Liver (tissue), 9 donors: ENCODE results near the gene ZNF862. TPM values are rescaled to one million over a fixed set of nuclear protein-coding genes. Genes with fewer than 3 reads are reported as not detected.

Experiments
- DNase-seq: peaks from one replicate; pipeline ENCODE4 v3.0.0-alpha.2; 2017; ENCODE audit warnings: low spot score
- H3K27ac ChIP-seq, 2 donors: one replicate each; pipeline ENCODE4 v1.7.0; 2013; ENCODE audit warnings: inconsistent platforms in 2 of 2, low read length in 2 of 2, control low read depth in 1 of 2, low read depth in 1 of 2, mild to moderate bottlenecking in 1 of 2
- H3K27me3 ChIP-seq, 4 donors: one replicate each; pipeline versions ENCODE4 v1.6.1 to v1.7.0; 2013; ENCODE audit warnings: low read length in 3 of 4, inconsistent platforms in 1 of 4, mild to moderate bottlenecking in 1 of 4, moderate library complexity in 1 of 4; ENCODE audit not compliant: control insufficient read depth in 4 of 4, insufficient read depth in 4 of 4
- H3K36me3 ChIP-seq, 4 donors: one replicate each; pipeline versions ENCODE4 v1.6.1 to v1.7.0; 2013; ENCODE audit warnings: low read length in 3 of 4, mild to moderate bottlenecking in 3 of 4, low read depth in 1 of 4, moderate library complexity in 1 of 4; ENCODE audit not compliant: control insufficient read depth in 4 of 4, insufficient read depth in 3 of 4
- H3K4me1 ChIP-seq, 4 donors: one replicate each; pipeline versions ENCODE4 v1.6.1 to v1.7.0; 2013; ENCODE audit warnings: low read length in 3 of 4, mild to moderate bottlenecking in 3 of 4, moderate library complexity in 1 of 4; ENCODE audit not compliant: control insufficient read depth in 4 of 4, insufficient read depth in 4 of 4
- H3K4me3 ChIP-seq, 3 donors: one replicate each; pipeline versions ENCODE4 v1.6.1 to v1.7.0; 2013; ENCODE audit warnings: low read length in 3 of 3, control low read depth in 1 of 3, low read depth in 1 of 3, mild to moderate bottlenecking in 1 of 3
- H3K9ac ChIP-seq, 2 donors: one replicate each; pipeline ENCODE4 v1.7.0; 2013; ENCODE audit warnings: low read length in 2 of 2, mild to moderate bottlenecking in 2 of 2, moderate library complexity in 2 of 2, control low read depth in 1 of 2, low read depth in 1 of 2
- H3K9me3 ChIP-seq, 4 donors: one replicate each; pipeline versions ENCODE4 v1.6.1 to v1.7.0; 2013; ENCODE audit warnings: low read length in 3 of 4; ENCODE audit not compliant: control insufficient read depth in 4 of 4
- EGR1 ChIP-seq, 2 donors: IDR thresholded peaks; 2 replicates each; pipeline ENCODE4 v1.6.1; 2016 to 2018; ENCODE audit warnings: antibody characterized with exemption in 2 of 2, low read depth in 2 of 2
- HNF4A ChIP-seq, 2 donors: conservative IDR thresholded peaks; 2 replicates each; pipeline ENCODE4 v1.6.1; 2016; ENCODE audit warnings: antibody characterized with exemption in 2 of 2, mild to moderate bottlenecking in 2 of 2
- HNF4G ChIP-seq: IDR thresholded peaks from 2 replicates; pipeline ENCODE4 v1.6.1; 2016; ENCODE audit warnings: antibody characterized with exemption
- JUND ChIP-seq, 2 donors: IDR thresholded peaks; 2 replicates each; pipeline ENCODE4 v1.6.1; 2016; ENCODE audit warnings: antibody characterized with exemption in 2 of 2
- NR2F2 ChIP-seq: IDR thresholded peaks from 2 replicates; pipeline ENCODE4 v1.6.1; 2016; ENCODE audit warnings: antibody characterized with exemption
- RXRA ChIP-seq, 2 donors: IDR thresholded peaks; 2 replicates each; pipeline ENCODE4 v1.6.1; 2017 to 2018; ENCODE audit warnings: antibody characterized with exemption in 2 of 2, mild to moderate bottlenecking in 1 of 2
- SP1 ChIP-seq: IDR thresholded peaks from 2 replicates; pipeline ENCODE4 v1.6.1; 2018; ENCODE audit warnings: antibody characterized with exemption, mild to moderate bottlenecking
- TAF1 ChIP-seq: conservative IDR thresholded peaks from 2 replicates; pipeline ENCODE4 v1.6.1; 2016; ENCODE audit warnings: antibody characterized with exemption, mild to moderate bottlenecking
- YY1 ChIP-seq: IDR thresholded peaks from 2 replicates; pipeline ENCODE4 v1.6.1; 2016; ENCODE audit warnings: antibody characterized with exemption, mild to moderate bottlenecking
- WGBS: extraction: QIAGEN DNeasy Blood & Tissue Kit; methylation state at CpG from one replicate; pipeline ENCODE4 v1.1.7; 2013; 5-methylcytosine and 5-hydroxymethylcytosine counted together
- polyA plus RNA-seq, 2 donors: library from polyadenylated mRNA; stranded (reverse) in 1 of 2; unstranded in 1 of 2; fragments of 200-250 nt in 1 of 2; fragments of >200 nt in 1 of 2; fragmentation: Nextera tagmentation in 1 of 2; extraction: Ambion mirVana in 1 of 2; gene quantifications; one replicate each; pipeline versions ENCODE4 v1.2.1 to v1.2.3, GENCODE V29; 2013 to 2015
- total RNA-seq, 2 donors: library from RNA; depleted of rRNA; stranded (reverse); fragments of >200 nt; gene quantifications; one replicate each; pipeline ENCODE4 v1.2.3, GENCODE V29; 2014
- TF ChIP-seq, protein P1 (sequence below): IDR thresholded peaks from 2 replicates; pipeline ENCODE4 v1.6.1; 2016; ENCODE audit warnings: antibody characterized with exemption
- TF ChIP-seq, protein P2 (sequence below): IDR thresholded peaks from 2 replicates; pipeline ENCODE4 v1.6.1; 2016; ENCODE audit warnings: antibody characterized with exemption
- TF ChIP-seq, protein P3 (sequence below): fragments of 150-350 bp; IDR thresholded peaks from 2 replicates; pipeline ENCODE4 v1.5.1; 2017; ENCODE audit warnings: improper control_type of control experiment, low read depth, low read length; ENCODE audit not compliant: missing input control
- TF ChIP-seq, protein P4 (sequence below): IDR thresholded peaks from 2 replicates; pipeline ENCODE4 v1.6.1; 2016; ENCODE audit warnings: antibody characterized with exemption
- TF ChIP-seq, protein P5 (sequence below): IDR thresholded peaks from 2 replicates; pipeline ENCODE4 v1.6.1; 2016; ENCODE audit warnings: antibody characterized with exemption, mild to moderate bottlenecking
- donor health status: healthy.
- donor health status: healthy.
- donor health status: healthy.
- donor health status: healthy.
- donor health status: healthy.

ZNF862 gene
- total and polyA plus RNA-seq, 4 donors: 1.9 to 9.4 (median 3.8) TPM

DNA sequence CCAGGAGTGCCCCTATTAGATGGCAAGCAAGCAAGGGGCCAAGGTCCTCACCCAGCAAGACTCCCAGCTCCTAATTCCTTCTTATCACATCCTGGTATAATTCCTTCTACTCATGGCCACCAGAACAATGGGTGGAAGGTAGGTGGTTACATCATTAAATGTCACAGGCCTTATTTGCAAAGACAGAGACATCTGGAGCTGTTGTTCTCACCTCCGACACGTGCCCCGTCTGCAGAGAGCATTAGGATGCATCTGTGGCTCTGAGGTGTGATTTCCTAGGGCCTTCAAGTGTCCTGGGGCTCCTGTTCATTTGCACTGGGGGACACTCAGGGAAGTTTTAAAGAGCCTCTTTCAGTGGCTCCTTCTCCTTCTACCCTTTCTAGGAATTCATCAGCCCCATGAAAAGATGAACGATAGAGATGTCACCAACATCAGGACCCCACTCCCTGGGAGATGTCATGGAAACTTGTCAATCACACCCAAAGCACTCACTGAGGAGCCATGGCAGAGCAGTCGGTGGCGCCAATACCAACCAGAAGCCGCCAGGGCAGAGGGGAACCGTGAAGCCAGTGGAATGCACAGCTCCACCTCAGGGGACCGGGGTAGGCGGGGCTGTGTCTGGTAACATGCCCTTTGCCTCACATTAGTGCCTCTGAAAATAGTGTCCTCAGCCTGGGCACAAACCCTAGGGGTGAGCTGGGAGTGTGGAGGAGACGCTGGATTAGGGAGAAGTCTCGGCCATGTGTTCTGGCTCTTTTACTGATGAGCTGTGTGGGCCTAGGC, 32.7 kb downstream of the ZNF862 start:
- Histone ChIP-seq H3K9ac (no peak overlapping the region), H3K27me3 (no peaks in the 10 kb centered on the region), H3K9me3 (no peaks in the 10 kb centered on the region), H3K4me3 (no peak overlapping the region), H3K4me1 (peaks cover 5 to 36% (median 23%) of the 10 kb centered on the region in 4 donors), H3K36me3 (no peaks in the 10 kb centered on the region), H3K27ac (no peak overlapping the region)
- DNase-seq: peak; percentile 30
- WGBS: 92% methylated on average over 12 of the region's 12 CpGs
- TF ChIP-seq RXRA (IDR thresholded peaks at IDR 0.05): no peak
- TF ChIP-seq YY1: no peak
- TF ChIP-seq JUND (IDR thresholded peaks at IDR 0.05): no peak
- no peak for TF ChIP-seq EGR1 (IDR thresholded peaks at IDR 0.05; ENCODE audit: low read depth in 2 of 2)
- TF ChIP-seq, protein P1, sequence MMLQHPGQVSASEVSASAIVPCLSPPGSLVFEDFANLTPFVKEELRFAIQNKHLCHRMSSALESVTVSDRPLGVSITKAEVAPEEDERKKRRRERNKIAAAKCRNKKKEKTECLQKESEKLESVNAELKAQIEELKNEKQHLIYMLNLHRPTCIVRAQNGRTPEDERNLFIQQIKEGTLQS: no peak
- TF ChIP-seq SP1: no peak
- TF ChIP-seq, protein P2, sequence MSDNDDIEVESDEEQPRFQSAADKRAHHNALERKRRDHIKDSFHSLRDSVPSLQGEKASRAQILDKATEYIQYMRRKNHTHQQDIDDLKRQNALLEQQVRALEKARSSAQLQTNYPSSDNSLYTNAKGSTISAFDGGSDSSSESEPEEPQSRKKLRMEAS: no peak
- TF ChIP-seq, protein P3, sequence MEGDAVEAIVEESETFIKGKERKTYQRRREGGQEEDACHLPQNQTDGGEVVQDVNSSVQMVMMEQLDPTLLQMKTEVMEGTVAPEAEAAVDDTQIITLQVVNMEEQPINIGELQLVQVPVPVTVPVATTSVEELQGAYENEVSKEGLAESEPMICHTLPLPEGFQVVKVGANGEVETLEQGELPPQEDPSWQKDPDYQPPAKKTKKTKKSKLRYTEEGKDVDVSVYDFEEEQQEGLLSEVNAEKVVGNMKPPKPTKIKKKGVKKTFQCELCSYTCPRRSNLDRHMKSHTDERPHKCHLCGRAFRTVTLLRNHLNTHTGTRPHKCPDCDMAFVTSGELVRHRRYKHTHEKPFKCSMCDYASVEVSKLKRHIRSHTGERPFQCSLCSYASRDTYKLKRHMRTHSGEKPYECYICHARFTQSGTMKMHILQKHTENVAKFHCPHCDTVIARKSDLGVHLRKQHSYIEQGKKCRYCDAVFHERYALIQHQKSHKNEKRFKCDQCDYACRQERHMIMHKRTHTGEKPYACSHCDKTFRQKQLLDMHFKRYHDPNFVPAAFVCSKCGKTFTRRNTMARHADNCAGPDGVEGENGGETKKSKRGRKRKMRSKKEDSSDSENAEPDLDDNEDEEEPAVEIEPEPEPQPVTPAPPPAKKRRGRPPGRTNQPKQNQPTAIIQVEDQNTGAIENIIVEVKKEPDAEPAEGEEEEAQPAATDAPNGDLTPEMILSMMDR: no peak
- TF ChIP-seq, protein P4, sequence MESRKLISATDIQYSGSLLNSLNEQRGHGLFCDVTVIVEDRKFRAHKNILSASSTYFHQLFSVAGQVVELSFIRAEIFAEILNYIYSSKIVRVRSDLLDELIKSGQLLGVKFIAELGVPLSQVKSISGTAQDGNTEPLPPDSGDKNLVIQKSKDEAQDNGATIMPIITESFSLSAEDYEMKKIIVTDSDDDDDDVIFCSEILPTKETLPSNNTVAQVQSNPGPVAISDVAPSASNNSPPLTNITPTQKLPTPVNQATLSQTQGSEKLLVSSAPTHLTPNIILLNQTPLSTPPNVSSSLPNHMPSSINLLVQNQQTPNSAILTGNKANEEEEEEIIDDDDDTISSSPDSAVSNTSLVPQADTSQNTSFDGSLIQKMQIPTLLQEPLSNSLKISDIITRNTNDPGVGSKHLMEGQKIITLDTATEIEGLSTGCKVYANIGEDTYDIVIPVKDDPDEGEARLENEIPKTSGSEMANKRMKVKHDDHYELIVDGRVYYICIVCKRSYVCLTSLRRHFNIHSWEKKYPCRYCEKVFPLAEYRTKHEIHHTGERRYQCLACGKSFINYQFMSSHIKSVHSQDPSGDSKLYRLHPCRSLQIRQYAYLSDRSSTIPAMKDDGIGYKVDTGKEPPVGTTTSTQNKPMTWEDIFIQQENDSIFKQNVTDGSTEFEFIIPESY: no peak
- TF ChIP-seq, protein P5, sequence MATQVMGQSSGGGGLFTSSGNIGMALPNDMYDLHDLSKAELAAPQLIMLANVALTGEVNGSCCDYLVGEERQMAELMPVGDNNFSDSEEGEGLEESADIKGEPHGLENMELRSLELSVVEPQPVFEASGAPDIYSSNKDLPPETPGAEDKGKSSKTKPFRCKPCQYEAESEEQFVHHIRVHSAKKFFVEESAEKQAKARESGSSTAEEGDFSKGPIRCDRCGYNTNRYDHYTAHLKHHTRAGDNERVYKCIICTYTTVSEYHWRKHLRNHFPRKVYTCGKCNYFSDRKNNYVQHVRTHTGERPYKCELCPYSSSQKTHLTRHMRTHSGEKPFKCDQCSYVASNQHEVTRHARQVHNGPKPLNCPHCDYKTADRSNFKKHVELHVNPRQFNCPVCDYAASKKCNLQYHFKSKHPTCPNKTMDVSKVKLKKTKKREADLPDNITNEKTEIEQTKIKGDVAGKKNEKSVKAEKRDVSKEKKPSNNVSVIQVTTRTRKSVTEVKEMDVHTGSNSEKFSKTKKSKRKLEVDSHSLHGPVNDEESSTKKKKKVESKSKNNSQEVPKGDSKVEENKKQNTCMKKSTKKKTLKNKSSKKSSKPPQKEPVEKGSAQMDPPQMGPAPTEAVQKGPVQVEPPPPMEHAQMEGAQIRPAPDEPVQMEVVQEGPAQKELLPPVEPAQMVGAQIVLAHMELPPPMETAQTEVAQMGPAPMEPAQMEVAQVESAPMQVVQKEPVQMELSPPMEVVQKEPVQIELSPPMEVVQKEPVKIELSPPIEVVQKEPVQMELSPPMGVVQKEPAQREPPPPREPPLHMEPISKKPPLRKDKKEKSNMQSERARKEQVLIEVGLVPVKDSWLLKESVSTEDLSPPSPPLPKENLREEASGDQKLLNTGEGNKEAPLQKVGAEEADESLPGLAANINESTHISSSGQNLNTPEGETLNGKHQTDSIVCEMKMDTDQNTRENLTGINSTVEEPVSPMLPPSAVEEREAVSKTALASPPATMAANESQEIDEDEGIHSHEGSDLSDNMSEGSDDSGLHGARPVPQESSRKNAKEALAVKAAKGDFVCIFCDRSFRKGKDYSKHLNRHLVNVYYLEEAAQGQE: no peak
- TF ChIP-seq HNF4G: no peak
- TF ChIP-seq TAF1: no peak

DNA sequence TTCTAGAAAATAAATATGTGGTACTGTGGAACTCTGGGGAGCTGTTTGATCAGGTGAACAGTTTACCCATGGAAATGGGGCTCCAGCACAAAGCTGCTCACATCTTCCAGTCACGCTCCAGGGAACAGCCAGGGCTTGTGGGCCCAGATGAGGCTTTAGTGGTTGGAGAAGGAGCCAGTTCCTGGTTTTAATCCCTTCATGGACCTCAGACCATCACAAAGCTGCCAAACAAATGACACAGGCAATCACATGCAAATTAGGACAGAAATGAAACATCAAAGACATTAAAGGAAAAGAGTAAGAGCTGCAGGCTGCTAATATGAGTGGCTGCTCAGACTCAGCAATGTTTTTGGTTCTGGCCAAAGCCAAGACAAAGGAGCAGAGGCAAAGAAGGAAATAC, 33.4 kb downstream of the ZNF862 start:
- 100% methylated on average over 1 of the region's 1 CpG for WGBS
- Histone ChIP-seq H3K9ac (no peak overlapping the region), H3K36me3 (no peaks in the 10 kb centered on the region), H3K4me3 (no peak overlapping the region), H3K27me3 (no peaks in the 10 kb centered on the region), H3K4me1 (peaks cover 5 to 36% (median 23%) of the 10 kb centered on the region in 4 donors), H3K9me3 (no peaks in the 10 kb centered on the region), H3K27ac (no peak overlapping the region)
- peak; percentile 14 for DNase-seq
- TF ChIP-seq EGR1 (IDR thresholded peaks at IDR 0.05; ENCODE audit: low read depth in 2 of 2) (no peak), HNF4A (conservative IDR thresholded peaks at IDR 0.05) (no peak), JUND (IDR thresholded peaks at IDR 0.05) (no peak), SP1 (no peak), YY1 (no peak), NR2F2 (no peak)
- TF ChIP-seq, protein P2: no peak
- TF ChIP-seq, protein P4: no peak
